IPS-15b (cell line): ENCODE data around the gene CEACAM21.

ENCODE experiments used
- H3K27me3 ChIP-seq: one replicate; pipeline ENCODE4 v1.6.1; 2013; ENCODE audit warnings: low read length; ENCODE audit not compliant: control insufficient read depth, insufficient read depth
- H3K36me3 ChIP-seq: one replicate; pipeline ENCODE4 v1.6.1; 2013; ENCODE audit warnings: low read length; ENCODE audit not compliant: control insufficient read depth, insufficient read depth
- H3K4me1 ChIP-seq: one replicate; pipeline ENCODE4 v1.6.1; 2013; ENCODE audit warnings: mild to moderate bottlenecking, low read length; ENCODE audit not compliant: control insufficient read depth, insufficient read depth
- H3K4me3 ChIP-seq: one replicate; pipeline ENCODE4 v1.5.1; 2013; ENCODE audit warnings: low read depth, low read length
- H3K9ac ChIP-seq: one replicate; pipeline ENCODE4 v1.6.1; 2013; ENCODE audit warnings: low read depth, mild to moderate bottlenecking, low read length
- H3K9me3 ChIP-seq: one replicate; pipeline ENCODE4 v1.6.1; 2013; ENCODE audit warnings: mild to moderate bottlenecking, low read length; ENCODE audit not compliant: control insufficient read depth, insufficient read depth

CEACAM21 gene

GRCh38 chr19:41540041-41540695, 35.8 kb upstream of the CEACAM21 start:
- H3K36me3 ChIP-seq, result peaks cover 3% of the 10 kb centered on the region
- no peaks in the 10 kb centered on the region for H3K4me1 ChIP-seq
- H3K9ac ChIP-seq, result no peak overlapping the region
- H3K9me3 ChIP-seq, result no peaks in the 10 kb centered on the region
- H3K4me3 ChIP-seq, result no peak overlapping the region
- H3K27me3 ChIP-seq, result peaks cover 24% of the 10 kb centered on the region

GRCh38 chr19:41541990-41542584, 33.9 kb upstream of the CEACAM21 start:
- H3K27me3 ChIP-seq, result peaks cover 33% of the 10 kb centered on the region
- no peaks in the 10 kb centered on the region for H3K4me1 ChIP-seq
- H3K9ac ChIP-seq, result no peak overlapping the region
- peaks cover 3% of the 10 kb centered on the region for H3K36me3 ChIP-seq
- peak overlapping the region; percentile 24 for H3K4me3 ChIP-seq
- no peaks in the 10 kb centered on the region for H3K9me3 ChIP-seq

- Histone ChIP-seq H3K27me3 (peaks cover 30% of the 10 kb centered on the region), H3K36me3 (peaks cover 3% of the 10 kb centered on the region), H3K4me1 (no peaks in the 10 kb centered on the region), H3K9me3 (no peaks in the 10 kb centered on the region), H3K4me3 (no peak overlapping the region), H3K9ac (no peak overlapping the region)
Observed at GRCh38 chr19:41542622-41543021, 33.3 kb upstream of the CEACAM21 start.

GRCh38 chr19:41543582-41543981, 32.4 kb upstream of the CEACAM21 start:
- Histone ChIP-seq H3K4me3 (no peak overlapping the region), H3K4me1 (peaks cover under 1% of the 10 kb centered on the region), H3K9me3 (no peaks in the 10 kb centered on the region), H3K36me3 (no peaks in the 10 kb centered on the region), H3K9ac (no peak overlapping the region), H3K27me3 (peaks cover 23% of the 10 kb centered on the region)

GRCh38 chr19:41545547-41545946, 30.4 kb upstream of the CEACAM21 start:
- Histone ChIP-seq H3K27me3 (peaks cover 16% of the 10 kb centered on the region), H3K4me3 (no peak overlapping the region), H3K4me1 (peaks cover 11% of the 10 kb centered on the region), H3K9me3 (no peaks in the 10 kb centered on the region), H3K36me3 (no peaks in the 10 kb centered on the region), H3K9ac (no peak overlapping the region)

- H3K9ac ChIP-seq, result no peak overlapping the region
- H3K4me3 ChIP-seq, result no peak overlapping the region
- no peaks in the 10 kb centered on the region for H3K9me3 ChIP-seq
- peaks cover 11% of the 10 kb centered on the region for H3K4me1 ChIP-seq
- no peaks in the 10 kb centered on the region for H3K36me3 ChIP-seq
- peaks cover 16% of the 10 kb centered on the region for H3K27me3 ChIP-seq
Observed at GRCh38 chr19:41546386-41546789, 29.6 kb upstream of the CEACAM21 start.

- Histone ChIP-seq H3K4me3 (no peak overlapping the region), H3K27me3 (peaks cover 16% of the 10 kb centered on the region), H3K9ac (no peak overlapping the region), H3K36me3 (no peaks in the 10 kb centered on the region), H3K9me3 (no peaks in the 10 kb centered on the region), H3K4me1 (peaks cover 11% of the 10 kb centered on the region)
Observed at GRCh38 chr19:41546961-41547360, 29.0 kb upstream of the CEACAM21 start.

GRCh38 chr19:41547569-41547968, 28.4 kb upstream of the CEACAM21 start:
- H3K9me3 ChIP-seq, result no peaks in the 10 kb centered on the region
- H3K27me3 ChIP-seq, result peaks cover 10% of the 10 kb centered on the region
- H3K4me3 ChIP-seq, result no peak overlapping the region
- no peak overlapping the region for H3K9ac ChIP-seq
- peaks cover 11% of the 10 kb centered on the region for H3K4me1 ChIP-seq
- no peaks in the 10 kb centered on the region for H3K36me3 ChIP-seq

GRCh38 chr19:41548047-41548446, 27.9 kb upstream of the CEACAM21 start:
- peaks cover 9% of the 10 kb centered on the region for H3K27me3 ChIP-seq
- no peaks in the 10 kb centered on the region for H3K9me3 ChIP-seq
- no peaks in the 10 kb centered on the region for H3K36me3 ChIP-seq
- peaks cover 11% of the 10 kb centered on the region for H3K4me1 ChIP-seq
- H3K9ac ChIP-seq, result no peak overlapping the region
- no peak overlapping the region for H3K4me3 ChIP-seq

GRCh38 chr19:41548954-41549688, 26.8 kb upstream of the CEACAM21 start:
- Histone ChIP-seq H3K27me3 (peaks cover 9% of the 10 kb centered on the region), H3K9me3 (no peaks in the 10 kb centered on the region), H3K36me3 (no peaks in the 10 kb centered on the region), H3K4me1 (peaks cover 11% of the 10 kb centered on the region), H3K4me3 (no peak overlapping the region), H3K9ac (no peak overlapping the region)

GRCh38 chr19:41549884-41550283, 26.1 kb upstream of the CEACAM21 start:
- Histone ChIP-seq H3K4me1 (peaks cover 11% of the 10 kb centered on the region), H3K27me3 (peaks cover 9% of the 10 kb centered on the region), H3K4me3 (no peak overlapping the region), H3K36me3 (no peaks in the 10 kb centered on the region), H3K9ac (no peak overlapping the region), H3K9me3 (no peaks in the 10 kb centered on the region)

- no peaks in the 10 kb centered on the region for H3K9me3 ChIP-seq
- no peak overlapping the region for H3K9ac ChIP-seq
- H3K4me3 ChIP-seq, result no peak overlapping the region
- H3K27me3 ChIP-seq, result peaks cover 6% of the 10 kb centered on the region
- peaks cover 11% of the 10 kb centered on the region for H3K4me1 ChIP-seq
- no peaks in the 10 kb centered on the region for H3K36me3 ChIP-seq
Observed at GRCh38 chr19:41551212-41551610, 24.8 kb upstream of the CEACAM21 start.
